Measurements from ENCODE around the gene SEPTIN2.

- TF ChIP-seq CTCF (conservative IDR thresholded peaks at IDR 0.05; ENCODE audit: low read length): no peak
- TF ChIP-seq EZH2phosphoT487 (IDR thresholded peaks at IDR 0.05; ENCODE audit: borderline replicate concordance, low read depth, low read length): no peak
Measured at GRCh38 chr2:241357531-241357930, 41.8 kb downstream of the SEPTIN2 start.

All from OCI-LY7 (cell line).